H9 (cell line): ENCODE measurements around the gene IQSEC2. TPM values are rescaled to one million over a fixed set of nuclear protein-coding genes. Genes with fewer than 3 reads are reported as not detected.

ENCODE experiments used
- DNase-seq: peaks from one replicate; pipeline ENCODE4 v3.0.0-alpha.2; 2017
- H2AFZ ChIP-seq: one replicate; pipeline ENCODE4 v1.6.1; 2013; ENCODE audit warnings: mild to moderate bottlenecking, low read length, control low read depth, moderate library complexity
- H2AK5ac ChIP-seq: 2 replicates; pipeline ENCODE4 v1.6.1; 2013; ENCODE audit warnings: low read length, control low read depth, mixed read lengths; ENCODE audit not compliant: insufficient read length
- H2BK120ac ChIP-seq: one replicate; pipeline ENCODE4 v1.6.1; 2013; ENCODE audit warnings: low read depth, mild to moderate bottlenecking, low read length, control low read depth, inconsistent platforms; ENCODE audit not compliant: poor library complexity, severe bottlenecking
- H2BK12ac ChIP-seq: 2 replicates; pipeline ENCODE4 v1.6.1; 2013; ENCODE audit warnings: low read length, control low read depth, mixed read lengths, low read depth; ENCODE audit not compliant: insufficient read length
- H2BK15ac ChIP-seq: 2 replicates; pipeline ENCODE4 v1.6.1; 2013; ENCODE audit warnings: low read depth, low read length, control low read depth
- H2BK20ac ChIP-seq: one replicate; pipeline ENCODE4 v1.6.1; 2013; ENCODE audit warnings: low read depth, mild to moderate bottlenecking, low read length, control low read depth, inconsistent platforms; ENCODE audit not compliant: poor library complexity, severe bottlenecking
- H2BK5ac ChIP-seq: 2 replicates; pipeline ENCODE4 v1.6.1; 2013; ENCODE audit warnings: low read length, control low read depth, mixed read lengths; ENCODE audit not compliant: insufficient read length
- H3K14ac ChIP-seq: 2 replicates; pipeline ENCODE4 v1.6.1; 2013; ENCODE audit warnings: low read length, control low read depth; ENCODE audit not compliant: insufficient read depth
- H3K18ac ChIP-seq: 2 replicates; pipeline ENCODE4 v1.6.1; 2013; ENCODE audit warnings: low read depth, mild to moderate bottlenecking, mixed read lengths, low read length, control low read depth; ENCODE audit not compliant: insufficient read length
- H3K23ac ChIP-seq: 2 replicates; pipeline ENCODE4 v1.6.1; 2013; ENCODE audit warnings: low read length, control low read depth, mixed read lengths, low read depth; ENCODE audit not compliant: insufficient read length
- H3K23me2 ChIP-seq: 2 replicates; pipeline ENCODE4 v1.6.1; 2013; ENCODE audit warnings: low read depth, mild to moderate bottlenecking, mixed read lengths, low read length, control low read depth; ENCODE audit not compliant: insufficient read length, poor library complexity, severe bottlenecking
- H3K27ac ChIP-seq: 2 replicates; pipeline ENCODE4 v1.5.1; 2013; ENCODE audit warnings: low read length, control low read depth, mixed read lengths, low read depth; ENCODE audit not compliant: insufficient read length
- H3K27me3 ChIP-seq: 2 replicates; pipeline ENCODE4 v1.6.1; 2013; ENCODE audit warnings: low read length, control low read depth, inconsistent platforms; ENCODE audit not compliant: insufficient read depth
- H3K4ac ChIP-seq: 2 replicates; pipeline ENCODE4 v1.6.1; 2013; ENCODE audit warnings: low read depth, mild to moderate bottlenecking, control low read depth, inconsistent platforms, low read length, moderate library complexity
- H3K4me1 ChIP-seq: 2 replicates; pipeline ENCODE4 v1.6.1; 2013; ENCODE audit warnings: low read length, control low read depth, inconsistent platforms; ENCODE audit not compliant: insufficient read depth
- H3K4me2 ChIP-seq: 2 replicates; pipeline ENCODE4 v1.6.1; 2013; ENCODE audit warnings: low read length, control low read depth, mixed read lengths; ENCODE audit not compliant: insufficient read length, insufficient read depth
- H3K56ac ChIP-seq: 2 replicates; pipeline ENCODE4 v1.6.1; 2013; ENCODE audit warnings: low read depth, mild to moderate bottlenecking, mixed read lengths, low read length, control low read depth; ENCODE audit not compliant: insufficient read length
- H3K79me1 ChIP-seq: 2 replicates; pipeline ENCODE4 v1.6.1; 2013; ENCODE audit warnings: low read depth, mild to moderate bottlenecking, moderate library complexity, low read length, control low read depth, inconsistent platforms; ENCODE audit not compliant: insufficient read depth, poor library complexity, severe bottlenecking
- H3K79me2 ChIP-seq: 2 replicates; pipeline ENCODE4 v1.6.1; 2013; ENCODE audit warnings: low read length, control low read depth, inconsistent platforms; ENCODE audit not compliant: insufficient read depth
- H3K9ac ChIP-seq: 2 replicates; pipeline ENCODE4 v1.6.1; 2013; ENCODE audit warnings: low read length, control low read depth, mixed read lengths; ENCODE audit not compliant: insufficient read length; ENCODE audit errors: extremely low read depth
- H3K9me3 ChIP-seq: one replicate; pipeline ENCODE4 v1.6.1; 2013; ENCODE audit warnings: low read depth, low read length, inconsistent platforms; ENCODE audit not compliant: control insufficient read depth
- H3T11ph ChIP-seq: one replicate; pipeline ENCODE4 v1.6.1; 2013; ENCODE audit warnings: mild to moderate bottlenecking, low read length, control low read depth, inconsistent platforms
- H4K20me1 ChIP-seq: one replicate; pipeline ENCODE4 v1.6.1; 2013; ENCODE audit not compliant: control insufficient read depth, insufficient read length, insufficient read depth
- H4K5ac ChIP-seq: 2 replicates; pipeline ENCODE4 v1.6.1; 2013; ENCODE audit warnings: low read depth, mild to moderate bottlenecking, mixed read lengths, low read length, control low read depth; ENCODE audit not compliant: insufficient read length
- H4K8ac ChIP-seq: replicated peaks from 2 replicates; pipeline ENCODE4 v1.6.1; 2013; ENCODE audit warnings: low read length, control low read depth, mixed read lengths, low read depth; ENCODE audit not compliant: insufficient read length
- H4K91ac ChIP-seq: 2 replicates; pipeline ENCODE4 v1.6.1; 2013; ENCODE audit warnings: low read depth, mild to moderate bottlenecking, moderate library complexity, mixed read lengths, low read length, control low read depth; ENCODE audit not compliant: insufficient read length
- H3K27ac Mint-ChIP-seq, 3 experiments: 2 replicates in 2 of 3; 3 replicates in 1 of 3; pipeline ENCODE4 v1.8.0; 2020 to 2021; ENCODE audit warnings: mixed read lengths in 3 of 3, mild to moderate bottlenecking in 1 of 3, moderate library complexity in 1 of 3
- H3K27me3 Mint-ChIP-seq: 2 replicates; pipeline ENCODE4 v1.8.0; 2021; ENCODE audit warnings: low read depth, mild to moderate bottlenecking, moderate library complexity, mixed read lengths
- H3K36me3 Mint-ChIP-seq, 3 experiments: 2 replicates in 2 of 3; 3 replicates in 1 of 3; pipeline ENCODE4 v1.8.0; 2020 to 2021; ENCODE audit warnings: low read depth in 3 of 3, mixed read lengths in 3 of 3; ENCODE audit not compliant: insufficient read depth in 1 of 3
- H3K4me1 Mint-ChIP-seq, 2 experiments: 2 replicates each; pipeline ENCODE4 v1.8.0; 2020; ENCODE audit warnings: mixed read lengths in 2 of 2
- H3K4me3 Mint-ChIP-seq, 2 experiments: 2 replicates in 1 of 2; 3 replicates in 1 of 2; pipeline ENCODE4 v1.8.0; 2020 to 2021; ENCODE audit warnings: mild to moderate bottlenecking in 2 of 2, mixed read lengths in 2 of 2, moderate library complexity in 1 of 2
- H3K9me3 Mint-ChIP-seq, 2 experiments: 2 replicates in 1 of 2; 3 replicates in 1 of 2; pipeline ENCODE4 v1.8.0; 2020; ENCODE audit warnings: mild to moderate bottlenecking in 2 of 2, mixed read lengths in 2 of 2, moderate library complexity in 1 of 2
- CTCF ChIP-seq: fragments of 200-600 bp; sonication (generic); conservative IDR thresholded peaks from 3 replicates; pipeline ENCODE4 v1.8.0; 2021; ENCODE audit warnings: antibody characterized with exemption, mild to moderate bottlenecking
- WGBS: extraction: QIAGEN DNeasy Blood & Tissue Kit; methylation state at CpG from one replicate; pipeline ENCODE4 v1.1.7; 2013; ENCODE audit warnings: missing lambda C conversion rate, low lambda C conversion rate, mixed read lengths; ENCODE audit not compliant: insufficient read length; ENCODE audit errors: extremely low coverage; 5-methylcytosine and 5-hydroxymethylcytosine counted together
- total RNA-seq: library from RNA; stranded (reverse); gene quantifications from 2 replicates; pipeline ENCODE4 v1.2.1, GENCODE V29; 2021

The IQSEC2 gene
- total RNA-seq, 1 experiment from 2014 or later, result 7.0 TPM

- H3K36me3 Mint-ChIP-seq, result peaks cover 26 to 41% (median 32%) of the 10 kb centered on the region in 3 experiments
- H4K8ac ChIP-seq, result no peak overlapping the region
- no peak for TF ChIP-seq CTCF
These were observed 57.2 kb downstream of the IQSEC2 start for GRCh38 chrX:53223955-53224859.

More at GRCh38 chrX:53223955-53224859, 57.2 kb downstream of the IQSEC2 start:
- Mint-ChIP-seq H3K9me3 (peaks cover 27 to 70% of the 10 kb centered on the region in 2 experiments), H3K27ac (peak overlapping the region in 2 of 3 experiments; percentile 100; a peak in 6 of 7 replicates), H3K27me3 (peaks cover 1% of the 10 kb centered on the region; the same call in 1 of the 2 replicates), H3K4me1 (peaks cover 21 to 25% of the 10 kb centered on the region in 2 experiments), H3K4me3 (peak overlapping the region; percentile 92 to 99)
- no peak overlapping the region for H3K56ac ChIP-seq
- H2BK20ac ChIP-seq, result no peak overlapping the region
- H3K4me1 ChIP-seq, result peaks cover 8% of the 10 kb centered on the region; the same call in 1 of the 2 replicates
- peaks cover 8% of the 10 kb centered on the region for H3K23me2 ChIP-seq
- H4K91ac ChIP-seq, result peak overlapping the region; percentile 1
- WGBS, result no CpG with 5 or more reads among the region's 40 CpGs
- H3K23ac ChIP-seq, result no peak overlapping the region
- H3K4ac ChIP-seq, result no peak overlapping the region; the same call in 1 of the 2 replicates
- H3K18ac ChIP-seq, result peak overlapping the region; percentile 13
- peak overlapping the region; percentile 81 for H3K4me2 ChIP-seq
- peak overlapping the region; percentile 84; the same call in 1 of the 2 replicates for H3K14ac ChIP-seq
- H2BK120ac ChIP-seq, result no peak overlapping the region
- no peaks in the 10 kb centered on the region for H3K27me3 ChIP-seq
- peaks cover 30% of the 10 kb centered on the region; the same call in 1 of the 2 replicates for H3K79me2 ChIP-seq
- peaks cover 3% of the 10 kb centered on the region for H3K79me1 ChIP-seq
- H4K20me1 ChIP-seq, result no peaks in the 10 kb centered on the region
- H2AK5ac ChIP-seq, result no peak overlapping the region
- no peaks in the 10 kb centered on the region for H3K9me3 ChIP-seq
- H3T11ph ChIP-seq, result no peak overlapping the region
- no peak overlapping the region for H2AFZ ChIP-seq
- H2BK12ac ChIP-seq, result no peak overlapping the region
- H2BK5ac ChIP-seq, result peak overlapping the region; percentile 85
- no peak for DNase-seq
- H4K5ac ChIP-seq, result no peak overlapping the region
- peak overlapping the region; percentile 98 for H3K9ac ChIP-seq
- H3K27ac ChIP-seq, result no peak overlapping the region
- no peak overlapping the region for H2BK15ac ChIP-seq
